Suppressor macrophage (primary cell): Measurements from ENCODE around the gene ELMO1.

ENCODE experiments used
- DNase-seq, 4 experiments: peaks; one replicate each; pipeline ENCODE4 v3.0.0-alpha.2; 2020 to 2022

Gene ELMO1

GRCh38 chr7:36904802-36905201 is 543.9 kb downstream of the ELMO1 start:
- DNase-seq: no peak

GRCh38 chr7:36904101-36904500 is 544.6 kb downstream of the ELMO1 start:
- DNase-seq: no peak

- DNase-seq: no peak
Observed at GRCh38 chr7:36900988-36901710, 547.5 kb downstream of the ELMO1 start.

GRCh38 chr7:36898186-36898585 is 550.5 kb downstream of the ELMO1 start:
- DNase-seq: no peak

GRCh38 chr7:36896956-36897590 is 551.6 kb downstream of the ELMO1 start:
- DNase-seq: no peak

- DNase-seq: no peak
Observed at GRCh38 chr7:36896418-36896817, 552.2 kb downstream of the ELMO1 start.

- no peak for DNase-seq
Observed at GRCh38 chr7:36895192-36895591, 553.5 kb downstream of the ELMO1 start.

GRCh38 chr7:36894190-36894589 is 554.5 kb downstream of the ELMO1 start:
- DNase-seq: no peak

- no peak for DNase-seq
Observed at GRCh38 chr7:36889182-36889581, 559.5 kb downstream of the ELMO1 start.

GRCh38 chr7:36887969-36888368 is 560.7 kb downstream of the ELMO1 start:
- no peak for DNase-seq

- DNase-seq: no peak
Observed at GRCh38 chr7:36887233-36887632, 561.4 kb downstream of the ELMO1 start.

GRCh38 chr7:36884910-36885309 is 563.8 kb downstream of the ELMO1 start:
- no peak for DNase-seq

GRCh38 chr7:36884351-36884750 is 564.3 kb downstream of the ELMO1 start:
- DNase-seq: no peak

- DNase-seq: no peak
Observed at GRCh38 chr7:36881233-36881874, 567.3 kb downstream of the ELMO1 start.

GRCh38 chr7:36880108-36880507 is 568.6 kb downstream of the ELMO1 start:
- DNase-seq: no peak

- DNase-seq: peak in 2 of 4 experiments; percentile 6 to 13
Observed at GRCh38 chr7:36879021-36879420, 569.6 kb downstream of the ELMO1 start.

- DNase-seq: no peak
Observed at GRCh38 chr7:36878288-36878687, 570.4 kb downstream of the ELMO1 start.

GRCh38 chr7:36875794-36876193 is 572.9 kb downstream of the ELMO1 start:
- DNase-seq: no peak

GRCh38 chr7:36874041-36874440 is 574.6 kb downstream of the ELMO1 start:
- no peak for DNase-seq

GRCh38 chr7:36871863-36872262 is 576.8 kb downstream of the ELMO1 start:
- DNase-seq: peak in 1 of 4 experiments; percentile 10

GRCh38 chr7:36871355-36871738 is 577.3 kb downstream of the ELMO1 start:
- no peak for DNase-seq

GRCh38 chr7:36870625-36871354 is 577.9 kb downstream of the ELMO1 start:
- DNase-seq: no peak

GRCh38 chr7:36868727-36869411 is 579.8 kb downstream of the ELMO1 start:
- DNase-seq: no peak
